GM12878 (cell line): ENCODE measurements around the gene RFX5. TPM values are rescaled to one million over a fixed set of nuclear protein-coding genes. Genes with fewer than 3 reads are reported as not detected.
A peak's percentile ranks its signal among the peaks of the same experiment; 100 is the strongest.

Source experiments
- ATAC-seq: fragments of 200-7000 bp; cut with Tn5 transposase; 3 replicates; pipeline ENCODE4 v1.9.1; 2020; ENCODE audit warnings: mild to moderate bottlenecking, moderate library complexity
- BruUV-seq: library from RNA; stranded (reverse); fragments of 400-500 nt; replicated peaks from 2 replicates; lab custom pipeline; 2021; lab: Mats Ljungman, UMichigan
- CTCF ChIA-PET: fragments of 300-600 bp; sonication (Branson Sonifier 250); formaldehyde crosslinking; extraction: SDS; loops from one replicate; lab custom pipeline; 2021; ENCODE audit warnings: inconsistent platforms; lab: Yijun Ruan, JAX
- POLR2A ChIA-PET: fragments of 350-600 bp; formaldehyde crosslinking; extraction: SDS; loops from one replicate; lab custom pipeline; 2021; ENCODE audit warnings: inconsistent platforms; lab: Charles Lee
- RAD21 ChIA-PET: fragments of 300-600 bp; sonication (Branson Sonifier 250); formaldehyde crosslinking; loops from one replicate; lab custom pipeline; 2023; ENCODE audit warnings: antibody characterized with exemption; ENCODE audit not compliant: unreplicated experiment; lab: Charles Lee
- SMC1A ChIA-PET: fragments of 300-600 bp; sonication (Branson Sonifier 250); formaldehyde crosslinking; loops from one replicate; lab custom pipeline; 2023; ENCODE audit not compliant: unreplicated experiment, uncharacterized antibody; lab: Charles Lee
- DNase-seq: peaks from one replicate; pipeline ENCODE4 v3.0.0-alpha.2; 2011; ENCODE audit warnings: low read depth, low spot score
- FAIRE-seq: peaks from 3 replicates; lab custom pipeline; 2011; peaks lifted over from hg19 to GRCh38; lab: Jason Lieb, UNC
- H2AFZ ChIP-seq: 2 replicates; pipeline ENCODE4 v1.6.0; 2011; ENCODE audit warnings: low read depth, low read length, control low read depth; ENCODE audit not compliant: control insufficient read depth
- H3K27ac ChIP-seq: 2 replicates; pipeline ENCODE4 v1.5.1; 2011; ENCODE audit warnings: control low read depth; ENCODE audit not compliant: control insufficient read depth, insufficient read depth
- H3K27me3 ChIP-seq, 2 experiments: replicated peaks in 1 of 2; 2 replicates each; pipeline versions ENCODE4 v1.6.0 to v1.6.1; 2011; ENCODE audit warnings: low read length in 1 of 2; ENCODE audit not compliant: control insufficient read depth in 2 of 2, insufficient read depth in 2 of 2
- H3K36me3 ChIP-seq, 2 experiments: 2 replicates each; pipeline ENCODE4 v1.5.1; 2011; ENCODE audit warnings: low read length in 1 of 2; ENCODE audit not compliant: control insufficient read depth in 2 of 2, insufficient read depth in 2 of 2
- H3K4me1 ChIP-seq: 2 replicates; pipeline ENCODE4 v1.6.1; 2011; ENCODE audit warnings: mild to moderate bottlenecking, low read length, moderate library complexity, mixed read lengths; ENCODE audit not compliant: control insufficient read depth, insufficient read depth
- H3K4me2 ChIP-seq: 2 replicates; pipeline ENCODE4 v1.6.0; 2011; ENCODE audit warnings: control low read depth; ENCODE audit not compliant: control insufficient read depth, insufficient read depth
- H3K4me3 ChIP-seq: fragments of 200-600 bp; sonication (generic); 2 replicates; pipeline ENCODE4 v1.5.1; 2016
- H3K79me2 ChIP-seq: 2 replicates; pipeline ENCODE4 v1.6.0; 2011; ENCODE audit warnings: low read length; ENCODE audit not compliant: control insufficient read depth, insufficient read depth
- H3K9ac ChIP-seq: 2 replicates; pipeline ENCODE4 v1.8.0; 2011; ENCODE audit warnings: low read length, control low read depth, mixed read lengths; ENCODE audit not compliant: control insufficient read depth, insufficient read depth
- H3K9me3 ChIP-seq: replicated peaks from 3 replicates; pipeline ENCODE4 v1.5.1; 2011; ENCODE audit warnings: mild to moderate bottlenecking, low read length; ENCODE audit not compliant: control insufficient read depth, insufficient read depth
- H4K20me1 ChIP-seq: 2 replicates; pipeline ENCODE4 v1.6.0; 2011; ENCODE audit not compliant: control insufficient read depth, insufficient read depth
- PML ChIP-seq: IDR thresholded peaks from 2 replicates; pipeline ENCODE4 v1.6.1; 2012; ENCODE audit warnings: low read length, inconsistent platforms
- POLR2A ChIP-seq: IDR thresholded peaks from 2 replicates; pipeline ENCODE4 v1.6.1; 2011; ENCODE audit warnings: low read depth, mild to moderate bottlenecking, low read length
- POLR2AphosphoS5 ChIP-seq: IDR thresholded peaks from 2 replicates; pipeline ENCODE4 v1.6.1; 2011; ENCODE audit warnings: mild to moderate bottlenecking, low read length, inconsistent platforms
- ZNF384 ChIP-seq: IDR thresholded peaks from 2 replicates; pipeline ENCODE4 v1.6.1; 2012; ENCODE audit warnings: low read depth, mild to moderate bottlenecking, low read length, improper control_type of control experiment, borderline replicate concordance
- WGBS: methylation state at CpG from one replicate; pipeline ENCODE4 v1.1.6; 2016; ENCODE audit warnings: low lambda C conversion rate; ENCODE audit not compliant: insufficient replicate concordance, insufficient coverage; ENCODE audit errors: missing lambda C conversion rate; 5-methylcytosine and 5-hydroxymethylcytosine counted together
- in situ Hi-C: fragments of 300-500 bp; cut with MboI; formaldehyde crosslinking; loops from 9 replicates; pipeline ENCODE4 v1.14.3; 2018; ENCODE audit warnings: mixed read lengths
- intact Hi-C: fragments of 100-400 bp; cut with micrococcal nuclease; formaldehyde crosslinking; loops from one replicate; pipeline ENCODE4 v1.14.2; 2022; ENCODE audit not compliant: unreplicated experiment
- polyA plus RNA-seq, 11 experiments: library from polyadenylated mRNA; depleted of rRNA in 4 of 11; unstranded in 6 of 11; stranded (reverse) in 5 of 11; fragments of >200 nt; fragmentation: Nextera tagmentation in 4 of 11; fragmentation: Illumina TruSeq in 1 of 11; extraction: Ambion mirVana in 4 of 11; extraction: Trizol in 1 of 11; gene quantifications; 1 replicate in 1 of 11; 2 replicates in 10 of 11; pipeline versions ENCODE4 v1.2.1 to v1.2.3, GENCODE V29; 2011 to 2016; ENCODE audit warnings: inconsistent platforms in 2 of 11, missing spikeins in 2 of 11, low read depth in 1 of 11
- small RNA-seq: library from RNA; depleted of rRNA; stranded (forward); fragments of <200 nt; gene quantifications from one replicate; pipeline ENCODE3, GENCODE V24; 2014
- total RNA-seq, 4 experiments: library from RNA; depleted of rRNA in 3 of 4; stranded (reverse); fragments of >200 nt in 3 of 4; fragmentation: Illumina TruSeq in 1 of 4; extraction: Trizol in 1 of 4; gene quantifications; 2 replicates each; pipeline versions ENCODE4 v1.2.1 to v1.2.3, GENCODE V29; 2013 to 2021

The RFX5 gene
- total and polyA plus RNA-seq, 10 of the 15 experiments (the other 5 are each of a cell fraction or from before 2014, with no cell fraction given) = 14.1 to 198 (median 124) TPM

DNA sequence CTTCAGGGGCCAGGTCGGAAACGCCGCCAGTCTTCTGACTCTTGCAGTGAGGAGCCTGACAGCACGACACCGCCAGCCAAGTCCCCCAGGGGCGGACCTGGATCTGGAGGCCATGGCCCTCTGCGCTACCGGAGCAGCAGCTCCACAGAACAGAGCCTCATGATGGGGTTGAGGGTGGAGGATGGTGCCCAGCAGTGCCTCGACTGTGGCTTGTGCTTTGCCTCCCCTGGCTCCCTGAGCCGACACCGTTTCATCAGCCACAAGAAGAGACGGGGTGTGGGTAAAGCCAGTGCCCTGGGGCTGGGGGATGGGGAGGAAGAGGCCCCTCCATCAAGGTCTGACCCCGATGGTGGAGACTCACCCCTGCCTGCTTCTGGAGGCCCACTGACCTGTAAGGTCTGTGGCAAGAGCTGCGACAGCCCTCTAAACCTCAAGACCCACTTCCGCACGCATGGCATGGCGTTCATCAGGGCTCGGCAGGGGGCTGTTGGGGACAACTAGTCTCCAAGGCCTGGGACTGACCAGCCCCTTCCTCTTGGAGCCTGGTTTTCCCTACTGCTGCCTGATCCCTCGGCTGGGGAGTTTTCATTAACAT is 56.2 kb downstream of the RFX5 start:
- Histone ChIP-seq H3K79me2 (no peaks in the 10 kb centered on the region), H2AFZ (no peak overlapping the region), H3K9me3 (no peaks in the 10 kb centered on the region), H3K27ac (no peak overlapping the region), H3K4me1 (no peaks in the 10 kb centered on the region), H3K4me2 (no peak overlapping the region), H4K20me1 (no peaks in the 10 kb centered on the region), H3K4me3 (no peak overlapping the region), H3K9ac (no peak overlapping the region), H3K27me3 (no peaks in the 10 kb centered on the region), H3K36me3 (peaks cover 22 to 54% of the 10 kb centered on the region in 2 experiments)
- ChIA-PET POLR2A (no interaction called here), SMC1A (no interaction called here), RAD21 (no interaction called here), CTCF (interaction anchor here (1.2 kb wide), 1 partner anchor 50 kb away, joined by 3 read pairs; no protein-coding TSS in a partner anchor)
- in situ Hi-C loops (loop anchor here (10.0 kb wide), 1 partner anchor 544 kb away; the partner anchor contains the start of genes C2CD4D and RORC), intact Hi-C loops (no loop called here)
- 88% methylated on average over 19 of the region's 19 CpGs for whole genome bisulfite sequencing
- ATAC-seq (no peak), FAIRE-seq (no peak), DNase-seq (no peak)
- BruUV-seq = no TSS peak
- TF ChIP-seq ZNF384 (no peak), POLR2AphosphoS5 (peak; percentile 69), POLR2A (peak; percentile 71), PML (peak; percentile 13; the same call in 1 of the 2 replicates)

Small RNA genes lying within 50 kb of the gene (small RNA-seq; reads per million reads assigned to genes)
- gene RN7SL444P = not detected

Other genes starting within 250 kb of the RFX5 start
Only the 7 nearest of the 15 such genes appear.
- gene PIP5K1A, start 148.7 kb downstream of the RFX5 start, total RNA-seq (2014; rRNA removed) = 66.3 and 68.7 TPM in 2 replicates
- gene PIP5K1A, start 148.7 kb downstream of the RFX5 start, total RNA-seq (2014; rRNA removed; fragmentation: Illumina TruSeq; extraction: Trizol) = 50.2 and 55.8 TPM in 2 replicates
- 58.1 and 58.4 TPM in 2 replicates for gene PIP5K1A, start 148.7 kb downstream of the RFX5 start, total RNA-seq (2021)
- gene PIP5K1A, start 148.7 kb downstream of the RFX5 start, polyA plus RNA-seq (2011; rRNA removed) = 81.0 and 114 TPM in 2 replicates
- gene PIP5K1A, start 148.7 kb downstream of the RFX5 start, polyA plus RNA-seq (2014; fragmentation: Illumina TruSeq; extraction: Trizol) = 75.0 and 96.5 TPM in 2 replicates
- 1 to 10 TPM; 4.5 to 5.8 TPM for gene PIP5K1A, start 148.7 kb downstream of the RFX5 start, polyA plus RNA-seq (2014; fragmentation: Nextera tagmentation; extraction: Ambion mirVana)
- 50.7 and 52.7 TPM in 2 replicates for gene PIP5K1A, start 148.7 kb downstream of the RFX5 start, polyA plus RNA-seq (2014; rRNA removed)
- gene PIP5K1A, start 148.7 kb downstream of the RFX5 start, polyA plus RNA-seq (2016; fragmentation: Nextera tagmentation; extraction: Ambion mirVana) = 10 to 100 TPM; 25.7 to 26.4 TPM
- 167 and 169 TPM in 2 replicates for gene PSMD4, start 92.5 kb downstream of the RFX5 start, total RNA-seq (2014; rRNA removed)
- 201 and 209 TPM in 2 replicates for gene PSMD4, start 92.5 kb downstream of the RFX5 start, total RNA-seq (2014; rRNA removed; fragmentation: Illumina TruSeq; extraction: Trizol)
- 179 and 186 TPM in 2 replicates for gene PSMD4, start 92.5 kb downstream of the RFX5 start, total RNA-seq (2021)
- 221 and 241 TPM in 2 replicates for gene PSMD4, start 92.5 kb downstream of the RFX5 start, polyA plus RNA-seq (2011; rRNA removed)
- gene PSMD4, start 92.5 kb downstream of the RFX5 start, polyA plus RNA-seq (2014; fragmentation: Illumina TruSeq; extraction: Trizol) = 145 and 174 TPM in 2 replicates
- 100 to 1,000 TPM; 129 to 190 TPM for gene PSMD4, start 92.5 kb downstream of the RFX5 start, polyA plus RNA-seq (2014; fragmentation: Nextera tagmentation; extraction: Ambion mirVana)
- gene PSMD4, start 92.5 kb downstream of the RFX5 start, polyA plus RNA-seq (2014; rRNA removed) = 165 and 182 TPM in 2 replicates
- gene PSMD4, start 92.5 kb downstream of the RFX5 start, polyA plus RNA-seq (2016; fragmentation: Nextera tagmentation; extraction: Ambion mirVana) = 100 to 1,000 TPM; 264 to 281 TPM
- gene ZNF687, start 65.0 kb downstream of the RFX5 start, total RNA-seq (2014; rRNA removed) = 18.0 and 18.8 TPM in 2 replicates
- 9.9 and 11.0 TPM in 2 replicates for gene ZNF687, start 65.0 kb downstream of the RFX5 start, total RNA-seq (2014; rRNA removed; fragmentation: Illumina TruSeq; extraction: Trizol)
- gene ZNF687, start 65.0 kb downstream of the RFX5 start, total RNA-seq (2021) = 30.9 and 34.1 TPM in 2 replicates
- 7.2 and 17.8 TPM in 2 replicates for gene ZNF687, start 65.0 kb downstream of the RFX5 start, polyA plus RNA-seq (2011; rRNA removed)
- 3.7 and 8.9 TPM in 2 replicates for gene ZNF687, start 65.0 kb downstream of the RFX5 start, polyA plus RNA-seq (2014; fragmentation: Illumina TruSeq; extraction: Trizol)
- under 1 TPM; 0.08 to 0.51 TPM for gene ZNF687, start 65.0 kb downstream of the RFX5 start, polyA plus RNA-seq (2014; fragmentation: Nextera tagmentation; extraction: Ambion mirVana)
- gene ZNF687, start 65.0 kb downstream of the RFX5 start, polyA plus RNA-seq (2014; rRNA removed) = 17.3 and 18.9 TPM in 2 replicates
- gene ZNF687, start 65.0 kb downstream of the RFX5 start, polyA plus RNA-seq (2016; fragmentation: Nextera tagmentation; extraction: Ambion mirVana) = 1 to 10 TPM; 4.9 to 5.5 TPM
- gene PI4KB, start 19.8 kb downstream of the RFX5 start, total RNA-seq (2014; rRNA removed) = 46.3 and 50.0 TPM in 2 replicates
- gene PI4KB, start 19.8 kb downstream of the RFX5 start, total RNA-seq (2014; rRNA removed; fragmentation: Illumina TruSeq; extraction: Trizol) = 27.0 and 27.6 TPM in 2 replicates
- gene PI4KB, start 19.8 kb downstream of the RFX5 start, total RNA-seq (2021) = 56.8 and 58.5 TPM in 2 replicates
- 58.8 and 88.3 TPM in 2 replicates for gene PI4KB, start 19.8 kb downstream of the RFX5 start, polyA plus RNA-seq (2011; rRNA removed)
- gene PI4KB, start 19.8 kb downstream of the RFX5 start, polyA plus RNA-seq (2014; fragmentation: Illumina TruSeq; extraction: Trizol) = 44.1 and 52.2 TPM in 2 replicates
- 1 to 10 TPM; 3.3 to 7.2 TPM for gene PI4KB, start 19.8 kb downstream of the RFX5 start, polyA plus RNA-seq (2014; fragmentation: Nextera tagmentation; extraction: Ambion mirVana)
- gene PI4KB, start 19.8 kb downstream of the RFX5 start, polyA plus RNA-seq (2014; rRNA removed) = 62.9 and 72.2 TPM in 2 replicates
- 10 to 100 TPM; 51.2 to 53.1 TPM for gene PI4KB, start 19.8 kb downstream of the RFX5 start, polyA plus RNA-seq (2016; fragmentation: Nextera tagmentation; extraction: Ambion mirVana)
- gene SELENBP1, start 25.5 kb upstream of the RFX5 start, total RNA-seq (2014; rRNA removed) = not detected in 2 replicates
- not detected in 2 replicates for gene SELENBP1, start 25.5 kb upstream of the RFX5 start, total RNA-seq (2014; rRNA removed; fragmentation: Illumina TruSeq; extraction: Trizol)
- gene SELENBP1, start 25.5 kb upstream of the RFX5 start, total RNA-seq (2021) = 0.41 and 0.45 TPM in 2 replicates
- gene SELENBP1, start 25.5 kb upstream of the RFX5 start, polyA plus RNA-seq (2011; rRNA removed) = not detected in 2 replicates
- gene SELENBP1, start 25.5 kb upstream of the RFX5 start, polyA plus RNA-seq (2014; fragmentation: Illumina TruSeq; extraction: Trizol) = not detected in 2 replicates
- gene SELENBP1, start 25.5 kb upstream of the RFX5 start, polyA plus RNA-seq (2014; fragmentation: Nextera tagmentation; extraction: Ambion mirVana) = not detected
- gene SELENBP1, start 25.5 kb upstream of the RFX5 start, polyA plus RNA-seq (2014; rRNA removed) = not detected in 2 replicates
- gene SELENBP1, start 25.5 kb upstream of the RFX5 start, polyA plus RNA-seq (2016; fragmentation: Nextera tagmentation; extraction: Ambion mirVana) = not detected
- 423 and 434 TPM in 2 replicates for gene PSMB4, start 52.3 kb upstream of the RFX5 start, total RNA-seq (2014; rRNA removed)
- gene PSMB4, start 52.3 kb upstream of the RFX5 start, total RNA-seq (2014; rRNA removed; fragmentation: Illumina TruSeq; extraction: Trizol) = 316 and 317 TPM in 2 replicates
- gene PSMB4, start 52.3 kb upstream of the RFX5 start, total RNA-seq (2021) = 348 and 359 TPM in 2 replicates
- 278 and 418 TPM in 2 replicates for gene PSMB4, start 52.3 kb upstream of the RFX5 start, polyA plus RNA-seq (2011; rRNA removed)
- 285 and 429 TPM in 2 replicates for gene PSMB4, start 52.3 kb upstream of the RFX5 start, polyA plus RNA-seq (2014; fragmentation: Illumina TruSeq; extraction: Trizol)
- gene PSMB4, start 52.3 kb upstream of the RFX5 start, polyA plus RNA-seq (2014; fragmentation: Nextera tagmentation; extraction: Ambion mirVana) = 100 to 1,000 TPM; 508 to 610 TPM
- 538 and 552 TPM in 2 replicates for gene PSMB4, start 52.3 kb upstream of the RFX5 start, polyA plus RNA-seq (2014; rRNA removed)
- gene PSMB4, start 52.3 kb upstream of the RFX5 start, polyA plus RNA-seq (2016; fragmentation: Nextera tagmentation; extraction: Ambion mirVana) = 100 to 1,000 TPM; 278 to 296 TPM
- 32.5 and 33.0 TPM in 2 replicates for gene POGZ, start 112.2 kb upstream of the RFX5 start, total RNA-seq (2014; rRNA removed)
- 39.1 and 44.9 TPM in 2 replicates for gene POGZ, start 112.2 kb upstream of the RFX5 start, total RNA-seq (2014; rRNA removed; fragmentation: Illumina TruSeq; extraction: Trizol)
- 80.6 and 84.4 TPM in 2 replicates for gene POGZ, start 112.2 kb upstream of the RFX5 start, total RNA-seq (2021)
- gene POGZ, start 112.2 kb upstream of the RFX5 start, polyA plus RNA-seq (2011; rRNA removed) = 41.2 and 62.2 TPM in 2 replicates
- 64.4 and 74.5 TPM in 2 replicates for gene POGZ, start 112.2 kb upstream of the RFX5 start, polyA plus RNA-seq (2014; fragmentation: Illumina TruSeq; extraction: Trizol)
- gene POGZ, start 112.2 kb upstream of the RFX5 start, polyA plus RNA-seq (2014; fragmentation: Nextera tagmentation; extraction: Ambion mirVana) = 10 to 100 TPM; 11.3 to 26.9 TPM
- gene POGZ, start 112.2 kb upstream of the RFX5 start, polyA plus RNA-seq (2014; rRNA removed) = 46.8 and 47.4 TPM in 2 replicates
- 10 to 100 TPM; 13.3 to 19.6 TPM for gene POGZ, start 112.2 kb upstream of the RFX5 start, polyA plus RNA-seq (2016; fragmentation: Nextera tagmentation; extraction: Ambion mirVana)